ENCODE measurements around the gene TMC6.

GRCh38 chr17:78075545-78075944 lies 53.0 kb downstream of the TMC6 start:
- TF ChIP-seq TAF1 (conservative IDR thresholded peaks at IDR 0.05) (no peak), CTCF (IDR thresholded peaks at IDR 0.05; ENCODE audit: low read depth, low read length, missing input control) (no peak), SP1 (IDR thresholded peaks at IDR 0.05) (no peak), GABPA (IDR thresholded peaks at IDR 0.05 in 1 of 2, conservative IDR thresholded peaks at IDR 0.05 in 1 of 2) (no peak)
- TF ChIP-seq, protein P1, sequence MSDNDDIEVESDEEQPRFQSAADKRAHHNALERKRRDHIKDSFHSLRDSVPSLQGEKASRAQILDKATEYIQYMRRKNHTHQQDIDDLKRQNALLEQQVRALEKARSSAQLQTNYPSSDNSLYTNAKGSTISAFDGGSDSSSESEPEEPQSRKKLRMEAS (IDR thresholded peaks at IDR 0.05): no peak
- TF ChIP-seq, protein P2, sequence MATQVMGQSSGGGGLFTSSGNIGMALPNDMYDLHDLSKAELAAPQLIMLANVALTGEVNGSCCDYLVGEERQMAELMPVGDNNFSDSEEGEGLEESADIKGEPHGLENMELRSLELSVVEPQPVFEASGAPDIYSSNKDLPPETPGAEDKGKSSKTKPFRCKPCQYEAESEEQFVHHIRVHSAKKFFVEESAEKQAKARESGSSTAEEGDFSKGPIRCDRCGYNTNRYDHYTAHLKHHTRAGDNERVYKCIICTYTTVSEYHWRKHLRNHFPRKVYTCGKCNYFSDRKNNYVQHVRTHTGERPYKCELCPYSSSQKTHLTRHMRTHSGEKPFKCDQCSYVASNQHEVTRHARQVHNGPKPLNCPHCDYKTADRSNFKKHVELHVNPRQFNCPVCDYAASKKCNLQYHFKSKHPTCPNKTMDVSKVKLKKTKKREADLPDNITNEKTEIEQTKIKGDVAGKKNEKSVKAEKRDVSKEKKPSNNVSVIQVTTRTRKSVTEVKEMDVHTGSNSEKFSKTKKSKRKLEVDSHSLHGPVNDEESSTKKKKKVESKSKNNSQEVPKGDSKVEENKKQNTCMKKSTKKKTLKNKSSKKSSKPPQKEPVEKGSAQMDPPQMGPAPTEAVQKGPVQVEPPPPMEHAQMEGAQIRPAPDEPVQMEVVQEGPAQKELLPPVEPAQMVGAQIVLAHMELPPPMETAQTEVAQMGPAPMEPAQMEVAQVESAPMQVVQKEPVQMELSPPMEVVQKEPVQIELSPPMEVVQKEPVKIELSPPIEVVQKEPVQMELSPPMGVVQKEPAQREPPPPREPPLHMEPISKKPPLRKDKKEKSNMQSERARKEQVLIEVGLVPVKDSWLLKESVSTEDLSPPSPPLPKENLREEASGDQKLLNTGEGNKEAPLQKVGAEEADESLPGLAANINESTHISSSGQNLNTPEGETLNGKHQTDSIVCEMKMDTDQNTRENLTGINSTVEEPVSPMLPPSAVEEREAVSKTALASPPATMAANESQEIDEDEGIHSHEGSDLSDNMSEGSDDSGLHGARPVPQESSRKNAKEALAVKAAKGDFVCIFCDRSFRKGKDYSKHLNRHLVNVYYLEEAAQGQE (IDR thresholded peaks at IDR 0.05): no peak
